ENCODE results near the gene FAS. TPM values are rescaled to one million over a fixed set of nuclear protein-coding genes. Genes with fewer than 3 reads are reported as not detected.

FAS gene
- polyA plus RNA-seq, 1 experiment = 52.3 TPM

GRCh38 chr10:88981435-88981834, 9.2 kb upstream of the FAS start:
- TF ChIP-seq CTCF (IDR thresholded peaks at IDR 0.05; ENCODE audit: insufficient read depth, low read depth, low read length) = no peak
- Histone ChIP-seq H3K36me3 (ENCODE audit: control insufficient read depth, insufficient read depth, low read length) (0 out of 2 replicates have a peak, but pooled peaks cover 1% of the 10 kb centered on the region), H3K4me3 (ENCODE audit: low read depth, low read length) (no peak overlapping the region), H3K27me3 (ENCODE audit: control insufficient read depth, insufficient read depth, low read length) (no peaks in the 10 kb centered on the region)
- CTCF ChIA-PET = interaction anchor here (0.6 to 3.0 kb wide), 5 partner anchors 45 to 416 kb away, joined by 3 to 12 read pairs (median 3); no protein-coding TSS in a partner anchor
- no peak for DNase-seq (ENCODE audit: low read depth)
- POLR2A ChIA-PET = no interaction called here

GRCh38 chr10:88982366-88982765, 8.2 kb upstream of the FAS start:
- TF ChIP-seq CTCF (IDR thresholded peaks at IDR 0.05; ENCODE audit: insufficient read depth, low read depth, low read length) = no peak
- Histone ChIP-seq H3K36me3 (ENCODE audit: control insufficient read depth, insufficient read depth, low read length) (0 out of 2 replicates have a peak, but pooled peaks cover 1% of the 10 kb centered on the region), H3K4me3 (ENCODE audit: low read depth, low read length) (no peak overlapping the region), H3K27me3 (ENCODE audit: control insufficient read depth, insufficient read depth, low read length) (no peaks in the 10 kb centered on the region)
- POLR2A ChIA-PET = interaction anchor here (0.6 kb wide), 1 partner anchor 745 kb away, joined by 3 read pairs; no protein-coding TSS in a partner anchor
- CTCF ChIA-PET = interaction anchor here (0.6 to 3.0 kb wide), 7 partner anchors 11 to 234 kb away, joined by 3 to 12 read pairs (median 3); no protein-coding TSS in a partner anchor
- no peak for DNase-seq (ENCODE audit: low read depth)

GRCh38 chr10:88983206-88983605, 7.4 kb upstream of the FAS start:
- no peak for TF ChIP-seq CTCF (IDR thresholded peaks at IDR 0.05; ENCODE audit: insufficient read depth, low read depth, low read length)
- Histone ChIP-seq H3K27me3 (ENCODE audit: control insufficient read depth, insufficient read depth, low read length) (no peaks in the 10 kb centered on the region), H3K36me3 (ENCODE audit: control insufficient read depth, insufficient read depth, low read length) (0 out of 2 replicates have a peak, but pooled peaks cover 1% of the 10 kb centered on the region), H3K4me3 (ENCODE audit: low read depth, low read length) (no peak overlapping the region)
- DNase-seq (ENCODE audit: low read depth) = no peak
- POLR2A ChIA-PET = no interaction called here
- CTCF ChIA-PET = interaction anchor here (0.6 to 3.0 kb wide), 4 partner anchors 12 to 743 kb away, joined by 3 to 12 read pairs (median 8); no protein-coding TSS in a partner anchor

- CTCF ChIA-PET = interaction anchor here (2.1 to 2.3 kb wide), 2 partner anchors 49 to 234 kb away, joined by 5 to 11 read pairs; no protein-coding TSS in a partner anchor
Measured at GRCh38 chr10:88983939-88984338, 6.7 kb upstream of the FAS start.

GRCh38 chr10:88984525-88984924, 6.1 kb upstream of the FAS start:
- no peak for DNase-seq (ENCODE audit: low read depth)
- CTCF ChIA-PET = interaction anchor here (0.6 to 2.3 kb wide), 3 partner anchors 50 to 233 kb away, joined by 5 to 11 read pairs (median 5); no protein-coding TSS in a partner anchor
- TF ChIP-seq CTCF (IDR thresholded peaks at IDR 0.05; ENCODE audit: insufficient read depth, low read depth, low read length) = no peak
- POLR2A ChIA-PET = no interaction called here
- Histone ChIP-seq H3K4me3 (ENCODE audit: low read depth, low read length) (no peak overlapping the region), H3K36me3 (ENCODE audit: control insufficient read depth, insufficient read depth, low read length) (0 out of 2 replicates have a peak, but pooled peaks cover 1% of the 10 kb centered on the region), H3K27me3 (ENCODE audit: control insufficient read depth, insufficient read depth, low read length) (no peaks in the 10 kb centered on the region)

More at GRCh38 chr10:88983939-88984338, 6.7 kb upstream of the FAS start:
- DNase-seq (ENCODE audit: low read depth) = no peak
- H3K27me3 ChIP-seq (ENCODE audit: control insufficient read depth, insufficient read depth, low read length) = no peaks in the 10 kb centered on the region
- H3K4me3 ChIP-seq (ENCODE audit: low read depth, low read length) = no peak overlapping the region
- H3K36me3 ChIP-seq (ENCODE audit: control insufficient read depth, insufficient read depth, low read length) = 0 out of 2 replicates have a peak, but pooled peaks cover 1% of the 10 kb centered on the region
- TF ChIP-seq CTCF (IDR thresholded peaks at IDR 0.05; ENCODE audit: insufficient read depth, low read depth, low read length) = no peak
- POLR2A ChIA-PET = no interaction called here
